NCI-H526 treated with DMSO at 0.1 percent for 48 hours (cell line): ENCODE data around the gene FCSK.
"Not testable (repeated sequence)": the region's sequence is repeated elsewhere in the genome, so short reads cannot be mapped to it uniquely, and the experiment has no call there.

Source experiments
- DNase-seq: peaks from one replicate; lab custom pipeline; 2025; lab: John Stamatoyannopoulos, UW

FCSK gene

GRCh38 chr16:70432356-70432722, 22.1 kb upstream of the FCSK start:
- no peak for DNase-seq

GRCh38 chr16:70432723-70433457, 21.5 kb upstream of the FCSK start:
- no peak for DNase-seq

GRCh38 chr16:70433458-70434103, 20.8 kb upstream of the FCSK start:
- DNase-seq, result no peak

- no peak for DNase-seq
These were observed 19.7 kb upstream of the FCSK start for GRCh38 chr16:70434484-70435260.

GRCh38 chr16:70437017-70437581, 17.3 kb upstream of the FCSK start:
- no peak for DNase-seq

- DNase-seq, result no peak
These were observed 16.5 kb upstream of the FCSK start for GRCh38 chr16:70437582-70438557.

GRCh38 chr16:70438585-70438968, 15.8 kb upstream of the FCSK start:
- DNase-seq, result no peak

- DNase-seq, result peak; percentile 52
These were observed 15.2 kb upstream of the FCSK start, which contains the start of gene ST3GAL2 for GRCh38 chr16:70438969-70439862. ST3GAL2 (minus strand) TSS chr16:70439100; CDS start chr16:70398530, 40,570 bp downstream.

- DNase-seq, result no peak
These were observed 14.2 kb upstream of the FCSK start for GRCh38 chr16:70440009-70440692.

- no peak for DNase-seq
These were observed 12.9 kb upstream of the FCSK start for GRCh38 chr16:70441406-70441990.

- no peak for DNase-seq
These were observed 12.1 kb upstream of the FCSK start for GRCh38 chr16:70442344-70442743.

GRCh38 chr16:70444249-70445063, 9.9 kb upstream of the FCSK start:
- DNase-seq, result no peak

- DNase-seq, result no peak
These were observed 6.3 kb upstream of the FCSK start for GRCh38 chr16:70448075-70448474.

- not testable (repeated sequence) for DNase-seq
These were observed 4.0 kb upstream of the FCSK start for GRCh38 chr16:70450142-70451003.

- not testable (repeated sequence) for DNase-seq
These were observed 3.4 kb upstream of the FCSK start for GRCh38 chr16:70451004-70451340.

- DNase-seq, result no peak
These were observed 1.1 kb upstream of the FCSK start for GRCh38 chr16:70453117-70453891.

- no peak for DNase-seq
These were observed 538 bp upstream of the FCSK start for GRCh38 chr16:70453892-70454221.
